LoVo (cell line): ENCODE results near the gene DYNLRB2.

Experiments
- DNase-seq: peaks from one replicate; pipeline ENCODE4 v3.0.0-alpha.2; 2016; ENCODE audit warnings: low spot score

DYNLRB2 gene

GRCh38 chr16:80599466-80599865 lies 58.7 kb downstream of the DYNLRB2 start:
- no peak for DNase-seq
